GM12878 (cell line): Measurements from ENCODE around the gene CAMKK2. TPM values are rescaled to one million over a fixed set of nuclear protein-coding genes. Genes with fewer than 3 reads are reported as not detected.

Source experiments
- ATAC-seq: fragments of 200-7000 bp; cut with Tn5 transposase; 3 replicates; pipeline ENCODE4 v1.9.1; 2020; ENCODE audit warnings: mild to moderate bottlenecking, moderate library complexity
- BruUV-seq: library from RNA; stranded (reverse); fragments of 400-500 nt; replicated peaks from 2 replicates; lab custom pipeline; 2021; lab: Mats Ljungman, UMichigan
- CTCF ChIA-PET: fragments of 300-600 bp; sonication (Branson Sonifier 250); formaldehyde crosslinking; extraction: SDS; loops from one replicate; lab custom pipeline; 2021; ENCODE audit warnings: inconsistent platforms; lab: Yijun Ruan, JAX
- POLR2A ChIA-PET: fragments of 350-600 bp; formaldehyde crosslinking; extraction: SDS; loops from one replicate; lab custom pipeline; 2021; ENCODE audit warnings: inconsistent platforms; lab: Charles Lee
- RAD21 ChIA-PET: fragments of 300-600 bp; sonication (Branson Sonifier 250); formaldehyde crosslinking; loops from one replicate; lab custom pipeline; 2023; ENCODE audit warnings: antibody characterized with exemption; ENCODE audit not compliant: unreplicated experiment; lab: Charles Lee
- SMC1A ChIA-PET: fragments of 300-600 bp; sonication (Branson Sonifier 250); formaldehyde crosslinking; loops from one replicate; lab custom pipeline; 2023; ENCODE audit not compliant: unreplicated experiment, uncharacterized antibody; lab: Charles Lee
- DNase-seq: peaks from one replicate; pipeline ENCODE4 v3.0.0-alpha.2; 2011; ENCODE audit warnings: low read depth, low spot score
- FAIRE-seq: peaks from 3 replicates; lab custom pipeline; 2011; peaks lifted over from hg19 to GRCh38; lab: Jason Lieb, UNC
- H2AFZ ChIP-seq: 2 replicates; pipeline ENCODE4 v1.6.0; 2011; ENCODE audit warnings: low read depth, low read length, control low read depth; ENCODE audit not compliant: control insufficient read depth
- H3K27ac ChIP-seq: 2 replicates; pipeline ENCODE4 v1.5.1; 2011; ENCODE audit warnings: control low read depth; ENCODE audit not compliant: control insufficient read depth, insufficient read depth
- H3K27me3 ChIP-seq, 2 experiments: replicated peaks in 1 of 2; 2 replicates each; pipeline versions ENCODE4 v1.6.0 to v1.6.1; 2011; ENCODE audit warnings: low read length in 1 of 2; ENCODE audit not compliant: control insufficient read depth in 2 of 2, insufficient read depth in 2 of 2
- H3K36me3 ChIP-seq, 2 experiments: 2 replicates each; pipeline ENCODE4 v1.5.1; 2011; ENCODE audit warnings: low read length in 1 of 2; ENCODE audit not compliant: control insufficient read depth in 2 of 2, insufficient read depth in 2 of 2
- H3K4me1 ChIP-seq: 2 replicates; pipeline ENCODE4 v1.6.1; 2011; ENCODE audit warnings: mild to moderate bottlenecking, low read length, moderate library complexity, mixed read lengths; ENCODE audit not compliant: control insufficient read depth, insufficient read depth
- H3K4me2 ChIP-seq: 2 replicates; pipeline ENCODE4 v1.6.0; 2011; ENCODE audit warnings: control low read depth; ENCODE audit not compliant: control insufficient read depth, insufficient read depth
- H3K4me3 ChIP-seq: fragments of 200-600 bp; sonication (generic); 2 replicates; pipeline ENCODE4 v1.5.1; 2016
- H3K79me2 ChIP-seq: 2 replicates; pipeline ENCODE4 v1.6.0; 2011; ENCODE audit warnings: low read length; ENCODE audit not compliant: control insufficient read depth, insufficient read depth
- H3K9ac ChIP-seq: 2 replicates; pipeline ENCODE4 v1.8.0; 2011; ENCODE audit warnings: low read length, control low read depth, mixed read lengths; ENCODE audit not compliant: control insufficient read depth, insufficient read depth
- H3K9me3 ChIP-seq: replicated peaks from 3 replicates; pipeline ENCODE4 v1.5.1; 2011; ENCODE audit warnings: mild to moderate bottlenecking, low read length; ENCODE audit not compliant: control insufficient read depth, insufficient read depth
- H4K20me1 ChIP-seq: 2 replicates; pipeline ENCODE4 v1.6.0; 2011; ENCODE audit not compliant: control insufficient read depth, insufficient read depth
- CBX3 ChIP-seq: fragments of 200-600 bp; sonication (generic); IDR thresholded peaks from 2 replicates; pipeline ENCODE4 v1.6.1; 2016; ENCODE audit warnings: low read depth, borderline replicate concordance
- EP300 ChIP-seq, 2 experiments: fragments of 150-350 bp in 1 of 2; IDR thresholded peaks; 2 replicates each; pipeline ENCODE4 v1.6.1; 2011 to 2012; ENCODE audit warnings: low read depth in 2 of 2, low read length in 2 of 2, borderline replicate concordance in 1 of 2, improper control_type of control experiment in 1 of 2, inconsistent platforms in 1 of 2; ENCODE audit not compliant: control insufficient read depth in 1 of 2
- HCFC1 ChIP-seq: fragments of 150-350 bp; IDR thresholded peaks from 2 replicates; pipeline ENCODE4 v1.6.1; 2014; ENCODE audit warnings: low read length
- PML ChIP-seq: IDR thresholded peaks from 2 replicates; pipeline ENCODE4 v1.6.1; 2012; ENCODE audit warnings: low read length, inconsistent platforms
- ZNF217 ChIP-seq: fragments of 450-650 bp; IDR thresholded peaks from 2 replicates; pipeline ENCODE4 v1.6.1; 2017; ENCODE audit warnings: antibody characterized with exemption, mild to moderate bottlenecking
- ZNF622 ChIP-seq: fragments of 450-650 bp; IDR thresholded peaks from 2 replicates; pipeline ENCODE4 v1.6.1; 2017; ENCODE audit warnings: mild to moderate bottlenecking, inconsistent platforms
- WGBS: methylation state at CpG from one replicate; pipeline ENCODE4 v1.1.6; 2016; ENCODE audit warnings: low lambda C conversion rate; ENCODE audit not compliant: insufficient replicate concordance, insufficient coverage; ENCODE audit errors: missing lambda C conversion rate; 5-methylcytosine and 5-hydroxymethylcytosine counted together
- in situ Hi-C: fragments of 300-500 bp; cut with MboI; formaldehyde crosslinking; loops from 9 replicates; pipeline ENCODE4 v1.14.3; 2018; ENCODE audit warnings: mixed read lengths
- intact Hi-C: fragments of 100-400 bp; cut with micrococcal nuclease; formaldehyde crosslinking; loops from one replicate; pipeline ENCODE4 v1.14.2; 2022; ENCODE audit not compliant: unreplicated experiment
- polyA plus RNA-seq, 11 experiments: library from polyadenylated mRNA; depleted of rRNA in 4 of 11; unstranded in 6 of 11; stranded (reverse) in 5 of 11; fragments of >200 nt; fragmentation: Nextera tagmentation in 4 of 11; fragmentation: Illumina TruSeq in 1 of 11; extraction: Ambion mirVana in 4 of 11; extraction: Trizol in 1 of 11; gene quantifications; 1 replicate in 1 of 11; 2 replicates in 10 of 11; pipeline versions ENCODE4 v1.2.1 to v1.2.3, GENCODE V29; 2011 to 2016; ENCODE audit warnings: inconsistent platforms in 2 of 11, missing spikeins in 2 of 11, low read depth in 1 of 11
- total RNA-seq, 4 experiments: library from RNA; depleted of rRNA in 3 of 4; stranded (reverse); fragments of >200 nt in 3 of 4; fragmentation: Illumina TruSeq in 1 of 4; extraction: Trizol in 1 of 4; gene quantifications; 2 replicates each; pipeline versions ENCODE4 v1.2.1 to v1.2.3, GENCODE V29; 2013 to 2021
- TF ChIP-seq, protein P1 (sequence below): fragments of 150-350 bp; IDR thresholded peaks from 2 replicates; pipeline ENCODE4 v1.6.1; 2016; ENCODE audit warnings: low read depth, low read length
- TF ChIP-seq, protein P2 (sequence below), 3 experiments: IDR thresholded peaks in 2 of 3; conservative IDR thresholded peaks in 1 of 3; 2 replicates each; pipeline ENCODE4 v1.5.1; 2011; ENCODE audit warnings: low read depth in 3 of 3, low read length in 3 of 3, mild to moderate bottlenecking in 3 of 3, control low read depth in 2 of 3, moderate library complexity in 2 of 3, inconsistent platforms in 1 of 3, mixed read lengths in 1 of 3; ENCODE audit not compliant: control insufficient read depth in 2 of 3, insufficient read depth in 1 of 3; ENCODE audit errors: extremely low read depth in 1 of 3

Gene CAMKK2
- total and polyA plus RNA-seq, 10 of the 15 experiments (the other 5 are each of a cell fraction or from before 2014, with no cell fraction given), result 5.2 to 40.6 (median 26.6) TPM

DNA sequence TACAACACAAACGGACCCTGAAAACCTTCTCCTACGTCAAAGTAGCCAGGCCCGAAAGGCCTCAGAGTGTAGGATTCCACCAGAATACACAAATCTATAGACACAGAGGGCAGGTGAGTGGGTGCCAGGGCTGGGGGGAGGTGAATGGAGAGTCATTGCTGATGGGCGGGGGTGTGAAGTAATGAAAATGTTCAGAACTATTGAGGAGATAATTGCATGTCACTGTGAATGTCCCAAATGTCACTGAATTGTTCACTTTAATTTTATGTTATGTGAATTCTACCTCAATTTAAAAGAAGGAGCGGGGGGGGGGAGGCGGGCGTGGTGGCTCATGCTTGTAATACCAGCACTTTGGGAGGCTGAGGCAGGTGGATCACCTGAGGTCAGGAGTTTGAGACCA is 50.6 kb downstream of the CAMKK2 start:
- RAD21 ChIA-PET, result no interaction called here
- Histone ChIP-seq H3K79me2 (no peaks in the 10 kb centered on the region), H3K4me3 (no peak overlapping the region), H3K36me3 (peaks cover 8 to 23% of the 10 kb centered on the region in 2 experiments; a peak in 3 of 4 replicates), H3K9me3 (no peaks in the 10 kb centered on the region), H3K9ac (no peak overlapping the region), H3K4me1 (peaks cover 21% of the 10 kb centered on the region)
- CTCF ChIA-PET, result no interaction called here
- FAIRE-seq (no peak), DNase-seq (no peak)
- no peak for TF ChIP-seq CBX3
- TF ChIP-seq, protein P1, sequence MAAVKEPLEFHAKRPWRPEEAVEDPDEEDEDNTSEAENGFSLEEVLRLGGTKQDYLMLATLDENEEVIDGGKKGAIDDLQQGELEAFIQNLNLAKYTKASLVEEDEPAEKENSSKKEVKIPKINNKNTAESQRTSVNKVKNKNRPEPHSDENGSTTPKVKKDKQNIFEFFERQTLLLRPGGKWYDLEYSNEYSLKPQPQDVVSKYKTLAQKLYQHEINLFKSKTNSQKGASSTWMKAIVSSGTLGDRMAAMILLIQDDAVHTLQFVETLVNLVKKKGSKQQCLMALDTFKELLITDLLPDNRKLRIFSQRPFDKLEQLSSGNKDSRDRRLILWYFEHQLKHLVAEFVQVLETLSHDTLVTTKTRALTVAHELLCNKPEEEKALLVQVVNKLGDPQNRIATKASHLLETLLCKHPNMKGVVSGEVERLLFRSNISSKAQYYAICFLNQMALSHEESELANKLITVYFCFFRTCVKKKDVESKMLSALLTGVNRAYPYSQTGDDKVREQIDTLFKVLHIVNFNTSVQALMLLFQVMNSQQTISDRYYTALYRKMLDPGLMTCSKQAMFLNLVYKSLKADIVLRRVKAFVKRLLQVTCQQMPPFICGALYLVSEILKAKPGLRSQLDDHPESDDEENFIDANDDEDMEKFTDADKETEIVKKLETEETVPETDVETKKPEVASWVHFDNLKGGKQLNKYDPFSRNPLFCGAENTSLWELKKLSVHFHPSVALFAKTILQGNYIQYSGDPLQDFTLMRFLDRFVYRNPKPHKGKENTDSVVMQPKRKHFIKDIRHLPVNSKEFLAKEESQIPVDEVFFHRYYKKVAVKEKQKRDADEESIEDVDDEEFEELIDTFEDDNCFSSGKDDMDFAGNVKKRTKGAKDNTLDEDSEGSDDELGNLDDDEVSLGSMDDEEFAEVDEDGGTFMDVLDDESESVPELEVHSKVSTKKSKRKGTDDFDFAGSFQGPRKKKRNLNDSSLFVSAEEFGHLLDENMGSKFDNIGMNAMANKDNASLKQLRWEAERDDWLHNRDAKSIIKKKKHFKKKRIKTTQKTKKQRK, result no peak
- no peak for TF ChIP-seq ZNF217
- no peak for TF ChIP-seq HCFC1
- no peak for TF ChIP-seq PML
- TF ChIP-seq, protein P2, sequence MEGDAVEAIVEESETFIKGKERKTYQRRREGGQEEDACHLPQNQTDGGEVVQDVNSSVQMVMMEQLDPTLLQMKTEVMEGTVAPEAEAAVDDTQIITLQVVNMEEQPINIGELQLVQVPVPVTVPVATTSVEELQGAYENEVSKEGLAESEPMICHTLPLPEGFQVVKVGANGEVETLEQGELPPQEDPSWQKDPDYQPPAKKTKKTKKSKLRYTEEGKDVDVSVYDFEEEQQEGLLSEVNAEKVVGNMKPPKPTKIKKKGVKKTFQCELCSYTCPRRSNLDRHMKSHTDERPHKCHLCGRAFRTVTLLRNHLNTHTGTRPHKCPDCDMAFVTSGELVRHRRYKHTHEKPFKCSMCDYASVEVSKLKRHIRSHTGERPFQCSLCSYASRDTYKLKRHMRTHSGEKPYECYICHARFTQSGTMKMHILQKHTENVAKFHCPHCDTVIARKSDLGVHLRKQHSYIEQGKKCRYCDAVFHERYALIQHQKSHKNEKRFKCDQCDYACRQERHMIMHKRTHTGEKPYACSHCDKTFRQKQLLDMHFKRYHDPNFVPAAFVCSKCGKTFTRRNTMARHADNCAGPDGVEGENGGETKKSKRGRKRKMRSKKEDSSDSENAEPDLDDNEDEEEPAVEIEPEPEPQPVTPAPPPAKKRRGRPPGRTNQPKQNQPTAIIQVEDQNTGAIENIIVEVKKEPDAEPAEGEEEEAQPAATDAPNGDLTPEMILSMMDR (IDR thresholded peaks at IDR 0.05 in 2 of 3, conservative IDR thresholded peaks at IDR 0.05 in 1 of 3; ENCODE audit: control insufficient read depth in 2 of 3, extremely low read depth in 1 of 3, insufficient read depth in 1 of 3, low read depth in 3 of 3, low read length in 3 of 3), result no peak
- TF ChIP-seq EP300 (IDR thresholded peaks at IDR 0.05; ENCODE audit: borderline replicate concordance in 1 of 2, control insufficient read depth in 1 of 2, low read depth in 2 of 2, low read length in 2 of 2), result no peak
- no peak for TF ChIP-seq ZNF622
- TF ChIP-seq, all 136 proteins: peak for 0
- POLR2A ChIA-PET, result interaction anchor here (1.0 kb wide), 1 partner anchor 62 kb away, joined by 3 read pairs; no protein-coding TSS in a partner anchor
- BruUV-seq, result no TSS peak
- 91% methylated on average over 7 of the region's 7 CpGs for WGBS
- Histone ChIP-seq H2AFZ (no peak overlapping the region), H3K27me3 (no peaks in the 10 kb centered on the region), H4K20me1 (no peaks in the 10 kb centered on the region), H3K27ac (no peak overlapping the region), H3K4me2 (no peak overlapping the region)
- intact Hi-C loops, result no loop called here
- no peak for ATAC-seq
- in situ Hi-C loops, result no loop called here
- SMC1A ChIA-PET, result no interaction called here
